Uterus (tissue), 4 donors: Measurements from ENCODE around the gene COLGALT1. TPM values are rescaled to one million over a fixed set of nuclear protein-coding genes. Genes with fewer than 3 reads are reported as not detected.
"Not testable (repeated sequence)": the region's sequence is repeated elsewhere in the genome, so short reads cannot be mapped to it uniquely, and the experiment has no call there.

Experiments used
- DNase-seq, 2 donors: peaks; one replicate each; pipeline ENCODE4 v3.0.0-alpha.2; 2019 to 2020
- H3K27ac ChIP-seq, 2 donors: fragments of 200-600 bp; sonication (generic); 1 replicate in 1 of 2; 2 replicates in 1 of 2; pipeline ENCODE4 v1.5.1; 2016 to 2018
- H3K27me3 ChIP-seq, 2 donors: fragments of 200-600 bp; sonication (generic); one replicate each; pipeline ENCODE4 v1.5.1; 2018 to 2019; ENCODE audit warnings: control low read depth in 1 of 2
- H3K36me3 ChIP-seq, 2 donors: fragments of 200-600 bp; sonication (generic); one replicate each; pipeline ENCODE4 v1.5.1; 2019; ENCODE audit warnings: control low read depth in 1 of 2
- H3K4me1 ChIP-seq, 2 donors: fragments of 200-600 bp; sonication (generic); one replicate each; pipeline ENCODE4 v1.5.1; 2018 to 2019; ENCODE audit warnings: control low read depth in 1 of 2
- H3K4me3 ChIP-seq, 2 donors: fragments of 200-600 bp; sonication (generic); 1 replicate in 1 of 2; 2 replicates in 1 of 2; pipeline ENCODE4 v1.5.1; 2018 to 2019; ENCODE audit warnings: mild to moderate bottlenecking in 1 of 2
- H3K9me3 ChIP-seq, 2 donors: fragments of 200-600 bp; sonication (generic); one replicate each; pipeline ENCODE4 v1.5.1; 2019; ENCODE audit warnings: control low read depth in 1 of 2
- CTCF ChIP-seq, 4 experiments: fragments of 200-600 bp in 2 of 4; fragments of 450-650 bp in 2 of 4; sonication (generic) in 2 of 4; IDR thresholded peaks; one replicate each; pipeline ENCODE4 v1.5.1; 2016 to 2019; ENCODE audit warnings: antibody characterized with exemption in 4 of 4, mild to moderate bottlenecking in 2 of 4, moderate library complexity in 1 of 4
- POLR2A ChIP-seq, 2 donors: fragments of 450-650 bp; IDR thresholded peaks; one replicate each; pipeline ENCODE4 v1.6.1; 2016; ENCODE audit warnings: antibody characterized with exemption in 2 of 2, mild to moderate bottlenecking in 1 of 2, moderate library complexity in 1 of 2
- intact Hi-C: fragments of 100-400 bp; cut with DNase I; formaldehyde crosslinking; loops from one replicate; pipeline ENCODE4 v1.15.1; 2023; ENCODE audit warnings: low total_unique reads
- total RNA-seq, 4 donors: library from RNA; depleted of rRNA in 3 of 4; stranded (reverse); fragments of >200 nt in 3 of 4; gene quantifications; one replicate each; pipeline versions ENCODE4 v1.1.0 to v1.2.4, GENCODE V29; 2014 to 2023
- donor health status: DM: yes; HTN: yes; CAD: no.

COLGALT1 gene
- total RNA-seq, 4 donors from 2014 or later: 24.6 to 56.6 (median 52.0) TPM

GRCh38 chr19:17584132-17584531, 28.7 kb downstream of the COLGALT1 start:
- Histone ChIP-seq H3K27me3 (no peaks in the 10 kb centered on the region), H3K4me3 (no peak overlapping the region), H3K9me3 (no peaks in the 10 kb centered on the region), H3K4me1 (no peaks in the 10 kb centered on the region), H3K27ac (no peak overlapping the region), H3K36me3 (no peaks in the 10 kb centered on the region)
- DNase-seq: no peak
- intact Hi-C loops: no loop called here
- TF ChIP-seq POLR2A (IDR thresholded peaks at IDR 0.05) (no peak), CTCF (IDR thresholded peaks at IDR 0.05) (no peak)

DNA sequence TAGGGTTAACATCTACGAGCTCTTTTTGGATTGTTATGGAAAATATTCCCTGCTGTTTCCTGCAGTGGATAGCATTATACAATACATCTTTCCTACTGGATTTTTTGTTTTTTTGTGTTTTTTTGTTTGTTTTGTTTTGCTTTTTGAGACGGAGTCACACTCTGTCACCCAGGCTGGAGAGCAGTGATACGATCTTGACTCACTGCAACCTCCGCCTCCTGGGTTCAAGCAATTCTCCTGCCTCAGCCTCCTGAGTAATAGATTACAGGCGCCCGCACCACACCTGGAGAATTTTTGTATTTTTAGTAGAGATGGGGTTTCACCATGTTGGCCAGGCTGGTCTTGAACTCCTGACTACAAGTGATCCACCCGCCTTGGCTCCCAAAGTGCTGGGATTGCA, 29.9 kb downstream of the COLGALT1 start:
- H3K27me3 ChIP-seq, H3K27ac ChIP-seq, intact Hi-C loops, H3K36me3 ChIP-seq, H3K4me1 ChIP-seq, DNase-seq, H3K9me3 ChIP-seq, H3K4me3 ChIP-seq: not testable (repeated sequence)

- TF ChIP-seq POLR2A (IDR thresholded peaks at IDR 0.05) (no peak), CTCF (IDR thresholded peaks at IDR 0.05) (no peak)
- Histone ChIP-seq H3K27ac (no peak overlapping the region), H3K4me1 (no peaks in the 10 kb centered on the region), H3K27me3 (no peaks in the 10 kb centered on the region), H3K9me3 (no peaks in the 10 kb centered on the region), H3K36me3 (no peaks in the 10 kb centered on the region), H3K4me3 (no peak overlapping the region)
- intact Hi-C loops: no loop called here
- DNase-seq: no peak
Observed at GRCh38 chr19:17590866-17591265, 35.4 kb downstream of the COLGALT1 start.

DNA sequence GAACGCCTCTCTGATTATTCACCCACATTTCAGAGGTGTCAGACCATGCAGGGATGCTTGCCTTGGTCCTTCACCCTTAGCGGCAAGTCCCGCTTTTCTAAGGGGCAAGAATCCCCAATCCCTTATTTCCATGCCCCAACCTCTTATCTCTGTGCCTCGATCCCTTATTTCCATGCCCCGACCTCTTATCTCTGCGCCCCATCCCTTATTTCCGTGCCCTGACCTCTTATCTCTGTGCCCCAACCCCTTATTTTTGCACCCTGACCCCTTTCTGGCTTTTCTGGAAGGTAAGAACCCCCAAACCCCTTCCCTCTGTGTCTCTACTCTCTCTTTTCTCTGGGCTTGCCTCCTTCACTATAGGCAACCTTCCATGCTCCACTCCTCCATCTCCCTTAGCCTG, 38.8 kb downstream of the COLGALT1 start:
- H3K36me3 ChIP-seq, H3K9me3 ChIP-seq, H3K4me1 ChIP-seq, DNase-seq, intact Hi-C loops, H3K27me3 ChIP-seq, H3K27ac ChIP-seq, H3K4me3 ChIP-seq: not testable (repeated sequence)

DNA sequence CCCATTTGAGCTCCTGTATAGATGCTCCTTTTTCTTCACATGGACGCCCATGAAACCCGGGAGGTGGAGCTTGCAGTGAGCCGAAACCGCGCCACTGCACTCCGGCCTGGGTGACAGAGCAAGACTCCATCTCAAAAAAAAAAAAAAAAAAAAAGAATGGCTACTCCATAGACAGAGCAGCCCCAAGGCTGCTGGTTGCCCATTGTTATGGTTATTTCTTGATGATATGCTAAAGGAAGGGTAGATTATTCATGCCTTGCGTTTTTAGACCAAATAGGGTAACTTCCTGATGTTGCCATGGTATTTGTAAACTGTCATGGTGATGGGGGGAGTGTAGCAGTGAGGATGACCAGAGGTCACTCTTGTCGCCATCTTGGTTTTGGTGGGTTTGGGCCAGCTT, 42.6 kb downstream of the COLGALT1 start:
- H3K36me3 ChIP-seq, H3K27ac ChIP-seq, H3K4me3 ChIP-seq, H3K27me3 ChIP-seq, DNase-seq, H3K4me1 ChIP-seq, intact Hi-C loops, H3K9me3 ChIP-seq: not testable (repeated sequence)

GRCh38 chr19:17598953-17599352, 43.5 kb downstream of the COLGALT1 start:
- Histone ChIP-seq H3K9me3 (no peaks in the 10 kb centered on the region), H3K27me3 (no peaks in the 10 kb centered on the region), H3K4me1 (no peaks in the 10 kb centered on the region), H3K36me3 (no peaks in the 10 kb centered on the region), H3K27ac (no peak overlapping the region), H3K4me3 (no peak overlapping the region)
- intact Hi-C loops: no loop called here
- no peak for DNase-seq
- TF ChIP-seq CTCF (IDR thresholded peaks at IDR 0.05) (no peak), POLR2A (IDR thresholded peaks at IDR 0.05) (no peak)

DNA sequence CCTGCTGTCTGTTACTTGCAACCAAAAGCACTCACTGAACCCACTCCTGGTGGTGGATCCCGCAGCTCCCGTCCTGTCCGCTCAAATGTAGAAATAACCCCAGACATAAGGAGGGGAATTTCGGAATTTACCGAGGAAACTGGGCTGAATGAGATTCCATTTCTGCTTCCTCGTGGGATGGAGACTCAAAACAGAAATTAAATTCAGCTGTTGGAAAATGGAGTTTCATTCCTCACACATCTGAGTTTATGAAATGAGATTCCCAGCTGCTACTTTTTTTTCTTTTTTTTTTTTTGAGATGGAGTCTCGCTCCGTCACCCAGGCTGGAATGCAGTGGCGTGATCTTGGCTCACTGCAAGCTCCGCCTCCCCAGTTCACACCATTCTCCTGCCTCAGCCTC, 44.3 kb downstream of the COLGALT1 start:
- Histone ChIP-seq H3K9me3 (no peaks in the 10 kb centered on the region), H3K36me3 (no peaks in the 10 kb centered on the region), H3K4me1 (no peaks in the 10 kb centered on the region), H3K27ac (no peak overlapping the region), H3K4me3 (no peak overlapping the region), H3K27me3 (no peaks in the 10 kb centered on the region)
- intact Hi-C loops: no loop called here
- TF ChIP-seq CTCF (IDR thresholded peaks at IDR 0.05): no peak
- TF ChIP-seq POLR2A (IDR thresholded peaks at IDR 0.05): no peak
- DNase-seq: no peak
